HG02642 (cell line): ENCODE results near the gene LRRC75A.
A peak's percentile ranks its signal among the peaks of the same experiment; 100 is the strongest.
"Not testable (repeated sequence)": the region's sequence is repeated elsewhere in the genome, so short reads cannot be mapped to it uniquely, and the experiment has no call there.

Source experiments
- ATAC-seq: cut with Tn5 transposase; IDR thresholded peaks from one replicate; pipeline ENCODE4 v1.9.1; 2021; ENCODE audit warnings: mild to moderate bottlenecking; ENCODE audit not compliant: unreplicated experiment, poor library complexity

The LRRC75A gene, protein sequence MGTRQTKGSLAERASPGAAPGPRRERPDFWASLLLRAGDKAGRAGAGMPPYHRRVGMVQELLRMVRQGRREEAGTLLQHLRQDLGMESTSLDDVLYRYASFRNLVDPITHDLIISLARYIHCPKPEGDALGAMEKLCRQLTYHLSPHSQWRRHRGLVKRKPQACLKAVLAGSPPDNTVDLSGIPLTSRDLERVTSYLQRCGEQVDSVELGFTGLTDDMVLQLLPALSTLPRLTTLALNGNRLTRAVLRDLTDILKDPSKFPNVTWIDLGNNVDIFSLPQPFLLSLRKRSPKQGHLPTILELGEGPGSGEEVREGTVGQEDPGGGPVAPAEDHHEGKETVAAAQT

DNA sequence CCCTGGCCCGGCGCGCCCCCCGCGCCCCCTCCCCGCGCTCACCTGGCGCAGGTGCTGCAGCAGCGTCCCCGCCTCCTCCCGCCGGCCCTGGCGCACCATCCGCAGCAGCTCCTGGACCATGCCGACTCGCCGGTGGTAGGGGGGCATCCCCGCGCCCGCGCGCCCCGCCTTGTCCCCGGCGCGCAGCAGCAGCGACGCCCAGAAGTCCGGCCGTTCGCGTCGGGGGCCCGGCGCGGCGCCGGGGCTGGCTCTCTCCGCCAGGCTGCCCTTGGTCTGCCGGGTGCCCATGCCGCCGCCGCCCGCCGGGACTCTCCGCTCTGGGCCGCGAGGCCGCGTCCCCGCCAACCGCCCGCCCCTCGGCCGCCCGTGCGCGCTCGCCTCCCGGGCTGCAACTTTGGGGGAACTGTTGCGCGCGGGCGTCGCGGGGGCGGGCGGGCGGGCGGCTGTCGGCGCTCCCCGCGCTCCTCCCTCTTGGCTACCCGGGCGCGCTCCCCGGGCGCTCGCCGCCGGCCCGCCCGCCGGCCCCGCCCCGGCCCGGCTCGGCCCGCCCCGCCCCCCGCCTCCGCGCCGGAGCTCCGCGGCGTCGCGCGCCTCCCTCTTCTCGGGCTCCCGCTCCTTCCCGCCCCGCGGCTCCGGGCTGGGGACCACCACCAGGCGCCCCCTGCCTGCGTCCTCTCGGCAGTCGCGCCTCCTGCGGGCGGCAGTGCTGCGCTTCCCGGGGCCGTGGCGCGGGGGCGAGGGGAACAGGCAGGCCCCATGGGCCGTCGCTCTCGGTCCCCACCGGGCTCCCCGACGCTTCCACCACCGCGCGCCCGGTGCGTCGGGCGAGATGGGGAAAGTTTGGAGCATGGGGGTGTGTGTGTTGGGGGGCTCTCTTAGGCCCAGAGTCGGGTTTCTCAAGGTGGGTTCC is at the start of gene LRRC75A:
Gene LRRC75A, minus strand, starts transcription at position 491 of the 910 bp plus-strand sequence. Its CDS starts 203 bp downstream, at position 288.
- ATAC-seq, result peak; percentile 53

DNA sequence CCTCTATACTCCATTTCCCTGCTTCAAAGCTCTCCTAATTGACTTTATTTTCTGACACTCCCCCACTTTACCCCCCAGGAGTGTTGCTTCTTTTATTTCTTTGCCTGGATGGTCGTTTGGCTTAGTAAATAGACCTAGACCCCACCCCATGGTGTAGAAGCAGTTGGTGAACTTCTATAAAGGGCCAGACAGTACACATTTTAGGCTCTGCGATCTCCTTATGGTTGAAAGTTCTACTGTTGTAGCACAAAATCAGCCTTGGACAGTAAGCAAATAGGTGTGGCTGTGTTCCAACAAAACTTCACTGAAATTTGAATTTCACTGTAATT is 45.1 kb upstream of the LRRC75A start:
- no peak for ATAC-seq

DNA sequence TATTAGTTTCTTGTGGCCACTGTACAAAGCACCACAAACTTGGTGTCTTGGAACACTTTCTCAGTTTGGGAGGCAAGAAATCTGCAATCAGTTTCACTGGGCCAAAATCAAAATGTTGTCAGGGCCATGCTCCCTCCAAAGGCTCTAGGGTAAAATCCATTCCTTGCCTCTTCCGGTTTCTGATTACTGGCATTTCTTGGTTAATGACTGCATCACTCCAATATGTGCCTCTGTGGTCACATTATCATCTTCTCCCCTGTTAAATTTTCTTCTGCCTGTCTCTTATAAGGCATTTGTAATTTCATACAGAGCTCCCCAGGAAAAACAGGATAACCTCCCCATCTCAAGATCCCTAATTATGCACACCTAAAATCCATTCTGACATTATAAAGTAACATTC is 42.2 kb upstream of the LRRC75A start:
- ATAC-seq, result no peak

DNA sequence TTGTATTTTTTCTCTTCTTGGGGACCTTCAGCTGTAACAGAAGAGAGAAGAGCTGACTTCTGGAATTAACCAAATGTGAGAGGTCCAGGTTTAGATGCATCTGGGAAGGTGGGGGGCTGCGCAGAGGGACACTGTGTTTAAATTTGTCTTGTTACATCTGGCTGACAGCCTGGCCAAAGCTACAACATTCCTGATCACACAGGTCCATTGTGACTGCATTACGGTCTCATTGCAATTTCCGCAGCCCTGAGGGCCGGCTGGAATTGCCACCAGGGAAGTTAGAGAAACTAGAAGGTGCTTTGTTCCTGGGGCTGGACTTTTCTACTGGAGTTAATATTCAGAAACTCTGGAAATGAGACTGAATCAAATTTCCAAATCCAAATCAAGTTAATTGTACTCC is 37.9 kb upstream of the LRRC75A start:
- no peak for ATAC-seq

DNA sequence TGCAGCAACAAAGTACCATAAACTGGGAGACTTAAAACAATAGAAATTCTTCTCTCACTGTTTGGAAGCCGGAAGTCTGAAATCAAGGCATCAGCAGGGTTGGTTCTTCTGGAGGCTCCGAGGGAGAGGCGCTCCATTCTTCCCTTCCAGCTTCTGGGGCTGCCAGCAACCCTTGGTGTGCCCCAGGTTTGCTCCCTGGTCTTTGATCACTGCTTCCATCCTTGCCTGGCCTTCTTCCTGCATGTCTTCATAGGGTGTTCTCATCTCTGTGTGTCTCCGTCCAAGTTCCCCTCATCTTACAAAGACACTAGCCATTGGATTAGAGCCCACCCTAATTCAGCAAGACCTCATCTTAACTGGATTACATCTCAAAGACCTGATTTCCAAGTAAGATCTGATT is 35.3 kb upstream of the LRRC75A start:
- no peak for ATAC-seq

DNA sequence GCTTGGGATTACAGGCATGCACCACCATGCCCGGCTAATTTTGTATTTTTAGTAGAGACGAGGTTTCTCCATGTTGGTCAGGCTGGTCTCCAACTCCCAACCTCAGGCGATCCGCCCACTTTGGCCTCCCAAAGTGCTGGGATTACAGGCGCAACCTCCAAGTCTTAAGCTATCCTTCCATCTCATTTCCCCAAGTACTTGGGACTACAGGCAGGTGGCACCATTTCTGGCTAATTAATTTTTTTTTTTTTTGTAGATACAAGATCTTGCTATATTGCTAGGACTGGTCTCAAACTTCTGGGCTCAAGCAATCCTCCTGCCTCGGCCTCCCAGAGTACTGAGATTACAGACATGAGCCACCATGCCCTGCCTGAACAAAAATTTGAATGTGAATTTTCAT is 33.6 kb upstream of the LRRC75A start:
- not testable (repeated sequence) for ATAC-seq

DNA sequence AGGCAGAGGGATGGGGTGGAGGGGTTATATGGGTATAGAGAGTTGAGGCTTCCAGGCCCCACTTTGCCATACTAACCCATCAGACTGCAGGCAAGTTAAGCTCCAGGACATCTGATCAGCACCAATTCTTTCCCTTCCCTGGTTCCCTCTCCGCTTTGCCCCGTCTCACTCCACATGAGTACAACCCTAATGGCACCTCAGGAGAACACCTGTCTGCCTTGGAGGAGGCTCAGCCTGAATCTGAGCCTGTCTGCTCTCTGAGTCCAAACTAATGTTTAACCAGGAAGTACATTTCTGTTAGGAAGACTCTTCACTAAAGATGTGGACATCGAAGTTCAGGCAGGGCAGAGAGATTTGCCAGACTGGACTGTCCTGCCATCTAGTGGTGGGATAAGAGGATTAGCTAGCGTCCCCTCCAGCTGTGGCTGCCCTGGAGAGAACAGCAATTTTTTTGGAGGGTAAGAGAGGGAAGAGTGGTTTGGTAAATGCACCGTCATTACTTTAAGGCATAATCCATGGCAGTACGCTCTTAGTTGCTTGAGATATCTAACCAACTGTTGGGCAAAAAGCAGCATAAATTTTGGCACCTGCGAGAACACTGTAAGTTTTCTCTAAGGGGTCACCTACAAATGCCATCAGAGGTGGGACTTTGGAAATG is 29.2 kb upstream of the LRRC75A start:
- ATAC-seq, result no peak

DNA sequence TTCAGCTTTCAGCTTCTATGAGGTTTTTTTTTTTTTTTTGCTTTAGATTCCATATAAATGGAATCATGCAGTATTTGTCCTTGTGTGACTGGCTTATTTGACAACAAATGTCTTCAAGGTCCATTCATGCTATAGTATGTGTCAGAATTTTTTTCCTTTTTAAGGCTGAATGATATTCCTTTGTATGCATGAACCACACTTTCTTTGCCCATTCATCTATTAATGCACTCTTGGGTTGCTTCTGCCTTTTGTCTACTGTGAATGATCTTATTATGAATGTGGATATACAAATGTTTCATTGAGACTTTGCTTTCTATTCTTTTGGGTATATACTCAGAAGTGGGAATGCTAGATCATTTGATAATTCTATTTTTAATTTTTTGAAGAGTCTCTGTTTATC is 27.0 kb upstream of the LRRC75A start:
- no peak for ATAC-seq

DNA sequence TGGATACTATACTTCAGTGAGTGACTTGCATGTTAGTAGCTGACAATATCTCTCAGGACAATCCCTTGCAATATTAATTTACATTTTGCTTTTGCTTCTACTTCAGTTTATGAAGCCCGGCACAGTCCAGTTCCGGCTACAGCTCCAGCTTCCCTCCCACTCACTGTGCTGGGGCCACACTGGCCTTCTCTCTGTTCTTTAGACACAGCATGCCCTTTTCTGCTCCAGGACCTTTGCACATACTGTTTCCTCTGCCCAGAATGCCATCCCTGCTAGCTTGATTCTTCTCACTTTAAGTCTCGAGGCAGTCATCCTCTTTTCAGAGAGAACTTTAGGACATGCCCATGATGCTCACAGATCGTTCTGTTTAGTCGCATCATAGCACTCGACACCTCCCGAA is 25.5 kb upstream of the LRRC75A start:
- ATAC-seq, result no peak

DNA sequence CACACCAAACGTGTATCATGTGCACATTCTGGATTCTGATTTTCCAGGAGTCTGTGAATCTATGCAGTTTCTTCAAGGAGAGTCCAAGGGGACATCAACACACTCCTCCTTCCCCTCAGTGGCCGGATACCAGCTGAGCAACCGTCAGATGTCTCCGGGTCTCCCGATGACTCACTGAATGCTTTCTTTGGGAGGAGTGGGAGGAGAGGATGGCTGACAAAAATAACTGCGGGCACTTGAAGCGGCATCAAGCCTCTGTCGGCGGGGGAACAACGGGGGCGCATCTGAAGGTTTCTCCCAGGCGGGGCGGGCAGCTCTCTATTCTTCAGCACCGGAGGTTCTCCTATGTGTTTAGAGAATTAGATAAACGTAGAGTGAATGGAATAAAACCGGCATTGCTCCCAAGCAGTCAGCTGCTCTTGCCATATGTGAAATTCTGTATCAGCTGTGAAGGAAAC is 24.6 kb upstream of the LRRC75A start:
- ATAC-seq, result no peak

DNA sequence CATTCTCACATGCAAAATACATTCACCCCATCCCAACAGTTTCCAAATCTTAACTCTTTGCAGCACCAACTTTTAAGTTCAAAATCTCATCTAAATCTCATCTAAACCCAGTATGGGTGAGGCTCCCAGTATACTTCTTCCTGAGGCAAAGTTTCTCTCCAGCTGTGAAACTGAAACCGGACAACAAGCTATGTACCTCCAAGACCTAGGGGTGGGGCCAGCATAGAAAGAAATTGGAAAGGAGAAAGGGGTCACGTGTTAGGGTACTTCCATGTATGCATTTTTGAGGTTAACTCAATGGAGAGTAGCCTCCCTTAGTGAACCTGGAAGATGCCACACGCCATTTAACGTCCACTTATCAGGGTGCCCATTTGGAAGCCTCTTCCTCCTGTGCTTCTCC is 23.9 kb upstream of the LRRC75A start:
- no peak for ATAC-seq

DNA sequence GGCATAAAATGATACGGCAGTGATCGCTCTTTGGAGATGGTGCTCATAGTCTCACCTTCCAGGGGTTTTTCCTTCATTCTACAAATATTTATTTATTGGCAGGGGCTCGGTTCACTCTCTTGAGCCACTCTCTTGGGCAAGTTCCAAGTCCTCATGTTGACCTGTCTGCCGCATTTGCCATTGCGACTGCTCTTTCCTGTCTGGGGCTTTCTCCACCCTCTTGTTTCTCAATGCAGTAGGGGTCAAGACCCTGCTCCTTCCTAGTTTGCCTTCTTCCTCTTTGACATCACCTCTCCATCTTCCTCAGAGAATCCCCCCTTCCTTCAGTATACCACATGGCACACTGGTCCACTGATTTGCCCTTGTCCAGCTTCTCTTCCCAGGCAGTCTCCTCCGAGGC is 21.9 kb upstream of the LRRC75A start:
- no peak for ATAC-seq

DNA sequence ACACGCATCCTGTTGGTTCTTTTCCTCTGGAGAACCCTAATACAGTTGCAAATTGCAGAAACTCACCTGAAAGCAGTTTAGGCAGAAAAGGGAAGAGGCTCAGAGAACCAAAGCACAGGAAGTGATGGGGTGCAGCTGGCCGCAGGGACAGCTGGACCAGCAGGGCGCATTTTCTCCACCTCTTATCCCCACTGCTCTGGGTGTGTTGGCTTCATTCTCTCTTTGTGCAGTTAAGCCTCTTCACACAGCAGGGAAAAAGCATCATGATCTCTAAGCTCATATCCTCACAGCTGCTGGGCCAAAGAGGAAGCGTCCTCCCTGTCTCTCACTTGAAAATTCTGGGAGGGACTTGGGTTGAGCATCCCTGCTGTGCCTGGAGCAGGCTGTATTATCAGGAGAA is 20.0 kb upstream of the LRRC75A start:
- no peak for ATAC-seq

DNA sequence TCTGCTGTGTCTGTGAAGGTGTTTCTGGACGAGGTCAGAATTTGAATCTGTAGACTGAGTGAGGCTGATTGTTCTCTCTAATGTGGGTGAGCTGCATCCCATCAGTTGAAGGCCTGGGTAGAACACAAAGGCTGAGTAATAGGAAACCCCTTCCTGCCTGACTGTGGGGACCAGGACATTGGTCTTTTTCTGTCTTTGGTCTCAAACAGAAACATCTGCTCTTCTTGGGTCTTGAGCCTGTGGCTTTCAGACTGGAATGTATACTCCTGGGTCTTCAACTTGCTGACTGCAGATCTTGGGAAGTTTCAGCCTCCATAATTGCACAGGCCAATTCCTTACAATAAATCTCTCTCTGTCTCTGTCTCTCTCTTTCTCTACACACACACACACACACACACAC is 19.6 kb upstream of the LRRC75A start:
- ATAC-seq, result no peak

DNA sequence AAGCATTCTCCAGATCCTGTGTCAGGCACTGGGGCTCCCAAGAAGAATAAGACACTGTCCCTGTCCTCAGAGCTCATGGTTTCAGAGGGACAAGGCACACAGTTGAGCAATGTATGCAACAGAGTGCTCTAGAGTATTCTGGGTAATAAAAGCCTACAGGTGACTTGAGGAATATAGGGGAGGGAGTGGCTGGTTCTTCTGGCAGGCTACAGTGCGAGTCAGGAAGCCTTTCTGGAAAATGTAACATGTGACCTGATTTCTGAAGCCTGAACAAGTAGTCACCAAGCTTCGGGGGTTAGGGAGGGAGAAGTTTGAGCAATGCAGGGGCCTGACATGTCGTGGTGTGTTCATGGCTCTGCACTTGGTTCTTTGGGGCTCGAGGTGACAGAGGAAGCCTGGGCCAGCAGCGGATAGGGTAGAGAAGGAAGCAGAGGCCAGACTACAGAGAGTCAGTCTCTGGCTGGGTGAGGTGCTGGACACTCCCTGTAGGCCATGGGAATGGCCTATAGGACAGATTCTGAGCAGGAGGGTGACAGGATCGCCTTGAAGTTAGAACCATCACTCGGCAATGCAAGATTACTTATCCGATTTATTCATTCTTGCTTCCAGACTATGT is 16.0 kb upstream of the LRRC75A start:
- no peak for ATAC-seq

DNA sequence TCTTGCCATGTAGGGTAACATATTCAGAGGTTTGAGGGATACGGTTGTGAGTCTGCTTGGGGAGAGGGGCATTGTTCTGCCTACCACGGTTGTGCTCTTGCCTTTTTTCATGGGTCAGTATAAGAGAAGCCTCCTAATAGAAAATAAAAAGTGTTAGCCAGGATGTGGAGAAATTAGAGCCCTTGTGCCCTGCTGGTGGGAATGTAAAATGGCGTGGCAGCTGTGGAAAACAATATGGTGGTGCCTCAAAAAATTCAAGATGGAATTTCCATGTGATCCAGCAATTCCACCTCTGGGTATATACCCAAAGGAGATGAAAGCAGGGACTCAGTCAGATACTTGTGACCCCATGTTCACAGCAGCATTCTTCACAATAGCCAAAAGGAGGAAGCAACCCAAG is 14.2 kb upstream of the LRRC75A start:
- ATAC-seq, result no peak

DNA sequence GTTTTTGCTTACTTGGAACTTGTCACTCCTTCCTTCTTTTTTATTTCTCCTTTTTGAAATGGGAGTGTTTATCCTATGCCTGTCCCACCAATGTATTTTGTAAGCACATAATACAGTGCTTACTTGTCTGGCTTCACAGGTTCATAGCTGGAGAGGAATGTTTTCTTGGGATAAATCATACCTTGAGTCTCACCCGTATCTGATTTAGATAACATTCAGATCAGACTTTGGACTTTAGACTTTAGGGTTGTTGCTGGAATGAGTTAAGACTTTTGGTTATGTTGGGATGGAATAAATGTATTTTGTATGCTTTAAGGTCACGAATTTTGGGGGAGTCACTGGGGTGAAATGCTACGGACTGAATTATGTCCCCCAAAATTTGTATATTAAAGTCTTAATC is 13.0 kb upstream of the LRRC75A start:
- no peak for ATAC-seq

DNA sequence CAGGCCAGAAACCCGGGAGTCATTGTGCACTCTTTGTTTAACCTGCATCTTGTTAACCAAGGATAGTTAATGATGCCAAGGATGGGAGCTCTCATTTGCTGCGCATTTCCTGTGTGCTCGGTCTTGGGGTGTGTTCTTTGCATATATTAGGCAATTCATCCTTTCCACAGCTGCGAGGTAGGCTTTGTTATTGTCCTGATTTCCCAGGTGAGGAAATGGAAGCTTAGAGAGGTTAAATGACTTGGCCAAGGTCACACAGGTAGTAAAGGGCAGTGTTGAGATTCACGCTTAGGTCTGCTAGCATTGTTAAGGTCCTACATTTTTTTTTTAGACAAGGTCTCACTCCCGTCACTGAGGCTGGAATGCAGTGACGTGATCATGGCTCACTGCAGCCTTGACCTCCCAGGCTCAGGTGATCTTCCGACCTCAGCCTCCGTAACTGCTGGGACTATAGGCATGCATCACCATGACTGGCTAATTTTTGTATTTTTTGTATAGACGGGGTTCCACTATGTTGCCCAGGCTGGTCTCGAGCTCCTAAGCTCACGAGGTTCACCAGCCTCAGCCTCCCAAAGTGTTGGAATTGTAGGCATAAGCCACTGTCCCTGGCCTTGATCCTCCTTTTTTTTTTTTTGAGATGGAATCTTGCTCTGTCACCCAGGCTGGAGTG is 5.0 kb upstream of the LRRC75A start:
- no peak for ATAC-seq

DNA sequence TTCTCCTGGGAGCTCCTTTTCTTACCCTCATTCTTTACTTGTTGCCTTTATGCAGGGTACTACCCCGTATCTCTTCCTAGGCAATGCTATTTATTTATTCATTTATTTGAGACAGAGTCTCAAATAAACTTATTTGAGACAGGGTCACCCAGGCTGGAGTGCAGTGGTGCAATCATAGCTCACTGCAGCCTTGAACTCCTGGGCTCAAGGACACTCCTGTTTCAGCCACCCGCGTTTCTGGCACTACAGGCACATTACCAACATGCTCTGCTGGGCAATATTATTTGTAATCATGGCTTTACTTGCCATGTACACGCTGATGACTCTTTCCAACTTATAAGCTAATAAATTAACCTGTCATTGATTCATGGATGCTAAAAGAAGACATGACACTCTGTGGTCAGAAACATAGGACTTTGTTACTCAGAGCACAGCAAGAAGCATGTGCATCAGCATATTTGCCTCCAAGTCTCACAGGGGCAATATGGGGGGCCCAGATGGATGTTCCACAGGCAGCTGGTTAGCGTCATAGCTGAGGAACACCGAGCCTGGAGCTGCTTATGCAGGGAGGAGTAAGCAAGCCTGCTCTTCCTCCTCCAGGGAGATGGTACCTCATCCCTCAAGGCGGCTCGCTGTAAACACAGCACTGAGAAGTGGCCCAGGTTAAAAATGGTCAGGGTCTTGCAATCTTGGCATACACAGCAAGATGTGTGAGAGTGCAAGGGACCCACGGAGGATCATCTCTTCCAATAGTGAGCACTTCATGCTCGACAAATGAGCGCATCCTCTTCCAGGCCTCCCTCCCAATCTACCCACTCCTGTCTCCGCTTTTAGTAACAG is 4.2 kb upstream of the LRRC75A start:
- no peak for ATAC-seq
